MM.1S (cell line): ENCODE measurements around the gene ZBTB18.

Experiments
- DNase-seq: peaks from one replicate; pipeline ENCODE4 v3.0.0-alpha.2; 2015
- H2AFZ ChIP-seq: fragments of 300-600 bp; sonication (generic); 2 replicates; pipeline ENCODE4 v1.6.0; 2016; ENCODE audit warnings: antibody characterized with exemption, low read length
- H3F3A ChIP-seq: fragments of 300-600 bp; sonication (generic); 2 replicates; pipeline ENCODE4 v1.6.1; 2016; ENCODE audit warnings: mild to moderate bottlenecking, antibody characterized with exemption, low read length, moderate library complexity, mixed read lengths; ENCODE audit not compliant: insufficient read depth
- H3K27ac ChIP-seq: fragments of 300-600 bp; sonication (generic); 2 replicates; pipeline ENCODE4 v1.5.1; 2016; ENCODE audit warnings: mild to moderate bottlenecking, low read length
- H3K27me3 ChIP-seq: fragments of 300-600 bp; sonication (generic); replicated peaks from 2 replicates; pipeline ENCODE4 v1.6.0; 2016; ENCODE audit warnings: low read length; ENCODE audit not compliant: insufficient read depth
- H3K36me3 ChIP-seq: fragments of 300-600 bp; sonication (generic); replicated peaks from 2 replicates; pipeline ENCODE4 v1.6.1; 2016; ENCODE audit warnings: mild to moderate bottlenecking, low read length, mixed read lengths; ENCODE audit not compliant: insufficient read depth
- H3K4me1 ChIP-seq: fragments of 300-600 bp; sonication (generic); 2 replicates; pipeline ENCODE4 v1.6.1; 2016; ENCODE audit warnings: low read length, mixed read lengths
- H3K4me2 ChIP-seq: fragments of 300-600 bp; sonication (generic); 2 replicates; pipeline ENCODE4 v1.6.0; 2016; ENCODE audit warnings: low read depth, low read length
- H3K4me3 ChIP-seq: fragments of 300-600 bp; sonication (generic); 2 replicates; pipeline ENCODE4 v1.5.1; 2016; ENCODE audit warnings: low read length, mixed read lengths
- H3K79me2 ChIP-seq: fragments of 300-600 bp; sonication (generic); 2 replicates; pipeline ENCODE4 v1.6.1; 2016; ENCODE audit warnings: mixed run types, low read length, mixed read lengths
- H3K9ac ChIP-seq: fragments of 300-600 bp; sonication (generic); 2 replicates; pipeline ENCODE4 v1.6.1; 2016; ENCODE audit warnings: low read length, mixed read lengths
- H3K9me2 ChIP-seq: fragments of 300-600 bp; sonication (generic); replicated peaks from 2 replicates; pipeline ENCODE4 v1.6.1; 2016; ENCODE audit warnings: mild to moderate bottlenecking, low read length, mixed read lengths; ENCODE audit not compliant: insufficient read depth
- H3K9me3 ChIP-seq: fragments of 300-600 bp; sonication (generic); replicated peaks from 2 replicates; pipeline ENCODE4 v1.6.1; 2016; ENCODE audit warnings: mild to moderate bottlenecking, low read length, mixed read lengths; ENCODE audit not compliant: insufficient read depth
- H4K20me1 ChIP-seq: fragments of 300-600 bp; sonication (generic); 2 replicates; pipeline ENCODE4 v1.6.1; 2016; ENCODE audit warnings: mild to moderate bottlenecking, low read length, moderate library complexity, mixed read lengths; ENCODE audit not compliant: insufficient read depth
- CTCF ChIP-seq: fragments of 300-600 bp; sonication (generic); IDR thresholded peaks from 2 replicates; pipeline ENCODE4 v1.5.1; 2016; ENCODE audit warnings: antibody characterized with exemption, low read length, mixed read lengths
- EZH2 ChIP-seq: fragments of 300-600 bp; sonication (generic); optimal IDR thresholded peaks from 2 replicates; pipeline ENCODE3; 2017; ENCODE audit warnings: low read depth, mild to moderate bottlenecking, antibody characterized with exemption, low read length, mixed read lengths
- EZH2phosphoT487 ChIP-seq: fragments of 300-600 bp; sonication (generic); IDR thresholded peaks from 2 replicates; pipeline ENCODE4 v1.6.1; 2018; ENCODE audit warnings: antibody characterized with exemption, low read length

The ZBTB18 gene

GRCh38 chr1:244006381-244006901, 44.6 kb upstream of the ZBTB18 start:
- Histone ChIP-seq H3K4me3 (no peak overlapping the region), H3K9ac (no peak overlapping the region), H3F3A (no peaks in the 10 kb centered on the region), H3K9me2 (no peaks in the 10 kb centered on the region), H3K9me3 (no peaks in the 10 kb centered on the region), H3K27me3 (no peaks in the 10 kb centered on the region), H2AFZ (no peak overlapping the region), H3K4me1 (no peaks in the 10 kb centered on the region), H3K79me2 (no peaks in the 10 kb centered on the region), H3K4me2 (no peak overlapping the region), H3K27ac (no peak overlapping the region), H3K36me3 (no peaks in the 10 kb centered on the region), H4K20me1 (no peaks in the 10 kb centered on the region)
- TF ChIP-seq CTCF (no peak), EZH2 (no peak), EZH2phosphoT487 (no peak)
- no peak for DNase-seq

GRCh38 chr1:244006961-244007360, 44.1 kb upstream of the ZBTB18 start:
- H3K79me2 ChIP-seq, result no peaks in the 10 kb centered on the region
- no peak for DNase-seq
- no peak overlapping the region for H2AFZ ChIP-seq
- no peaks in the 10 kb centered on the region for H3K4me1 ChIP-seq
- no peak overlapping the region for H3K9ac ChIP-seq
- no peak for TF ChIP-seq EZH2
- no peak for TF ChIP-seq EZH2phosphoT487
- TF ChIP-seq CTCF, result no peak
- H3K9me2 ChIP-seq, result no peaks in the 10 kb centered on the region
- H4K20me1 ChIP-seq, result no peaks in the 10 kb centered on the region
- no peaks in the 10 kb centered on the region for H3K9me3 ChIP-seq
- no peaks in the 10 kb centered on the region for H3F3A ChIP-seq
- no peak overlapping the region for H3K4me2 ChIP-seq
- H3K27ac ChIP-seq, result no peak overlapping the region
- H3K27me3 ChIP-seq, result no peaks in the 10 kb centered on the region
- no peaks in the 10 kb centered on the region for H3K36me3 ChIP-seq
- H3K4me3 ChIP-seq, result no peak overlapping the region

- H3K9me3 ChIP-seq, result no peaks in the 10 kb centered on the region
- H4K20me1 ChIP-seq, result no peaks in the 10 kb centered on the region
- no peaks in the 10 kb centered on the region for H3K4me1 ChIP-seq
- H3F3A ChIP-seq, result no peaks in the 10 kb centered on the region
- no peak overlapping the region for H3K9ac ChIP-seq
- no peaks in the 10 kb centered on the region for H3K27me3 ChIP-seq
- no peaks in the 10 kb centered on the region for H3K36me3 ChIP-seq
- no peak for DNase-seq
- H2AFZ ChIP-seq, result no peak overlapping the region
- H3K79me2 ChIP-seq, result no peaks in the 10 kb centered on the region
- no peaks in the 10 kb centered on the region for H3K9me2 ChIP-seq
- H3K27ac ChIP-seq, result no peak overlapping the region
- H3K4me3 ChIP-seq, result no peak overlapping the region
- H3K4me2 ChIP-seq, result no peak overlapping the region
- TF ChIP-seq EZH2phosphoT487, result no peak
- no peak for TF ChIP-seq EZH2
- no peak for TF ChIP-seq CTCF
Observed at GRCh38 chr1:244010191-244010590, 40.9 kb upstream of the ZBTB18 start.
